Dendritic cell treated with granulocyte-macrophage colony-stimulating factor and Interleukin-4, amounts not matched to agents 40 ng/mL and 50 ng/mL, for 4 days (primary cell): Measurements from ENCODE around the gene IGFN1.
A peak's percentile ranks its signal among the peaks of the same experiment; 100 is the strongest.

ENCODE experiments used
- H3K27ac Mint-ChIP-seq: one replicate; pipeline ENCODE4 v1.8.0; 2022; ENCODE audit warnings: mild to moderate bottlenecking, mixed read lengths
- H3K27me3 Mint-ChIP-seq: one replicate; pipeline ENCODE4 v1.8.0; 2022; ENCODE audit warnings: mild to moderate bottlenecking, mixed read lengths
- H3K36me3 Mint-ChIP-seq: one replicate; pipeline ENCODE4 v1.8.0; 2022; ENCODE audit warnings: low read depth, mixed read lengths
- H3K4me1 Mint-ChIP-seq: one replicate; pipeline ENCODE4 v1.8.0; 2022; ENCODE audit warnings: low read depth, mixed read lengths
- H3K4me3 Mint-ChIP-seq: one replicate; pipeline ENCODE4 v1.8.0; 2022; ENCODE audit warnings: mild to moderate bottlenecking, moderate library complexity, mixed read lengths
- H3K9me3 Mint-ChIP-seq: one replicate; pipeline ENCODE4 v1.8.0; 2022; ENCODE audit warnings: mixed read lengths
- intact Hi-C: fragments of 100-400 bp; cut with micrococcal nuclease; formaldehyde crosslinking; loops from one replicate; pipeline ENCODE4 v1.15.0; 2022

Gene IGFN1

DNA sequence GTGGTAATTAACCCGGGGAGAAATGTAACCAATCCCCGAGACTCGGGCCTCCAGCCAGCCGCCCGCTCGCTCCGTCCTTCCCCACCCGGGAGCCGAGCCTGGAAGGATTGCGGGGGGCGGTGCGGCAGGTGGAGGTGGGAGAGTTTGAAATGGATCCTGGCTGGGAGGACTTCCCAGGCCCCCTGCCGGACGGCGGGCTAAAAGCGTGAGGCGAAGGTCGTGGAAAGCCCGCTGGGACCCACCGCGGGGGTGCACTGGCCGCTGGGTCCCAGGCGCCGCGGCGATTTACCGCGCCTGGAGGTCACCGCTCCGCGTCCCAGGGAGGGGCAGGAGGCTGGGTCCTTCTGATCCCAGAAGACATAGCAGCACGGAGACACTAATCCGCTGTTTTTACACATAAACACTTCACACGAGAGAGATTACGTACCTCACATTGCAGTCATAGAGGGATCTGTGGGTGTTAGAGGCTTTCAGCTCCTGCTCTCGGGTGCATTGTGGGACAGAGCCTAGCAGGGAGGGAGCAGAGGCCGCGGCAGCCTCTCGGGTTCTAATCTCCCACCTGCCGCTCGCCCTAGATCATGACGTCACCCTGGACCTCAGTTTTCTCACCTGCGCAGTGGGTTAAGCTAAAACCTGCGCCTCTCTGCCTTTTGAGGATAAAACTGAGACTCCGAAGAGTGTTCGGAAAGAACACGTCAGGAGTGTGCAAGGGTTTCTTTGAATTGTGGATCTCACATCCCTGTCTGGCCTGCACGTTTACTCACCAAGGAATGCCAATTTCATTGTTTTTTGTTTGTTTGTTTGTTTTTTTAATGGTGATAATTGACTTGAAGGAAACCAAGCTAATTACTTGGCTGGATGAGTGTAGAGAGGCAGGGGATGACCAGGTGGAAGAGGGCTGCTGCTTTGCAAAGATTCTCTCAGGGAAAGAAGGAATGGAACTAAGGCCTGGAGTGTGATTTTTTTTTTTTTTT, 19.3 kb upstream of the IGFN1 start:
- Mint-ChIP-seq H3K27ac (peak overlapping the region; percentile 84), H3K27me3 (peaks cover 18% of the 10 kb centered on the region), H3K4me1 (peaks cover 30% of the 10 kb centered on the region), H3K9me3 (no peaks in the 10 kb centered on the region), H3K4me3 (peak overlapping the region; percentile 87), H3K36me3 (no peaks in the 10 kb centered on the region)
- intact Hi-C loops: no loop called here

DNA sequence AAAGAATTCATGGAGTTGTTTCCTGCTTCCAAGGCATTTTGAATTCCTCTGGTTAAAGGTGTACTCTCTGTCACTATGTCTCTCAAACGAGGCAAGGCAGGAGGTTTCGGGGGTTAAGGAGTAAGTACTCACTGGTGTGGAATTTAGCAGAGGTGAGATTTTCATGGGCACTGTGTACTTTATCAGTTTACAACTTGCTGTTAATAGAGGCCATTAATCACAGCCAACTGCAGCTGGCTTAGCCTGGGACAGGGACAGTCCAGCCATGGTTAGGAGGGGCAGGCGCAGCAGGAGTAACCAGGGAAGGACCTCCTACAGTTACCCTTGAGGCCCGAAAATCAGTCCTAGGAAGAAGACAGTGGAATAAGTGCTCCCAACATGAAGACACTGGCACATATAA, 18.3 kb upstream of the IGFN1 start:
- Mint-ChIP-seq H3K9me3 (no peaks in the 10 kb centered on the region), H3K36me3 (no peaks in the 10 kb centered on the region), H3K27ac (no peak overlapping the region), H3K4me1 (peaks cover 30% of the 10 kb centered on the region), H3K27me3 (peaks cover 15% of the 10 kb centered on the region), H3K4me3 (no peak overlapping the region)
- intact Hi-C loops: no loop called here

DNA sequence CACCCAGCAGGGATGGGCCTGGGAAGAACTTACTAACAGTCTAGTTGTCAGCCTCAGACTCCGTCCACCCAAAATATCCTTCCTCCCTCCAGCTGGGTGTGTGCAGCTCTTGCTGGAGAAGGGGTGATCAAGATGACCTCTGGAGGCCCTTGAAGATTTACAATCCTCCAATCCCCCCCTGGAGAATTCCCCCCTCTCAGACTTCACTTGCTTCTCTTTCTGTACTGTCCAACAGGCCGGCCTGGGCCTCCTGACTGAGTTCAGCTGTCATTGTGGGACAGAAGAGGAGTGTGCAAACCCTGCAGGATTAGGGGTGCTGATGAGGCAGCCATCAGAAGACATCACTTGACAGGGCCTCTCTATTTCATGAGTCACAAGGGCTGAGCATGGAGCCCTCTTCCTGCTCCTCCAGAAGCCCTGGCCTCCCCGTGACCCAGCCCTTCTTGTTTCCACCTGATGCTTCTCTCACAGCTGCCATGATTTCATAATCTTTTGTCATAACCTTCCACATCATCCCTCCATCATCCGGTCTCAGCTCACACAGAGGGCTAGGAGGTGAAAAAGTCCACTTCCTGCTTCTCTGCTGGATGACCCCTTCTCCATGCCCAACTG, 17.5 kb upstream of the IGFN1 start:
- Mint-ChIP-seq H3K27ac (no peak overlapping the region), H3K9me3 (no peaks in the 10 kb centered on the region), H3K4me1 (peaks cover 30% of the 10 kb centered on the region), H3K4me3 (no peak overlapping the region), H3K27me3 (peaks cover 15% of the 10 kb centered on the region), H3K36me3 (no peaks in the 10 kb centered on the region)
- intact Hi-C loops: no loop called here

DNA sequence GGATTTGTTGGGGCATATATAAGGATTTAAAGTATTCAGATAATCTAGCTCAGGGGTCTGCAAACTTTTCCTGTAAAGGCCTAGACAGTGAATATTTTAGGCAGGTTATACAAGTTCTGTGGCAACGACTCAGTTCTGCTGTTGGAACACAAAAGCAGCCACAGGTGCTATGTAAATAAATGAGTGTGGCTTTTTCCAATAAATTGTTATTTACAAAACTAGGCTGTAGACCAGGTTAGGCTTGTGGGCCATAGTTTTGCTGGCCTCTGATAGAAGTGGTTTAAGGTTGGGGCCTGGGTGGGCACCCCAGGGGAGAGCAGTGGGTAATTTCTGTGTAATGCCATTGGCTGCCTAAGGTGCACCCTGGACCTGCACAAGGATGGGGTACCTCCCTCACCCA, 16.9 kb upstream of the IGFN1 start:
- Mint-ChIP-seq H3K27me3 (peaks cover 16% of the 10 kb centered on the region), H3K4me3 (no peak overlapping the region), H3K9me3 (peaks cover 5% of the 10 kb centered on the region), H3K27ac (no peak overlapping the region), H3K4me1 (peaks cover 29% of the 10 kb centered on the region), H3K36me3 (no peaks in the 10 kb centered on the region)
- intact Hi-C loops: no loop called here

DNA sequence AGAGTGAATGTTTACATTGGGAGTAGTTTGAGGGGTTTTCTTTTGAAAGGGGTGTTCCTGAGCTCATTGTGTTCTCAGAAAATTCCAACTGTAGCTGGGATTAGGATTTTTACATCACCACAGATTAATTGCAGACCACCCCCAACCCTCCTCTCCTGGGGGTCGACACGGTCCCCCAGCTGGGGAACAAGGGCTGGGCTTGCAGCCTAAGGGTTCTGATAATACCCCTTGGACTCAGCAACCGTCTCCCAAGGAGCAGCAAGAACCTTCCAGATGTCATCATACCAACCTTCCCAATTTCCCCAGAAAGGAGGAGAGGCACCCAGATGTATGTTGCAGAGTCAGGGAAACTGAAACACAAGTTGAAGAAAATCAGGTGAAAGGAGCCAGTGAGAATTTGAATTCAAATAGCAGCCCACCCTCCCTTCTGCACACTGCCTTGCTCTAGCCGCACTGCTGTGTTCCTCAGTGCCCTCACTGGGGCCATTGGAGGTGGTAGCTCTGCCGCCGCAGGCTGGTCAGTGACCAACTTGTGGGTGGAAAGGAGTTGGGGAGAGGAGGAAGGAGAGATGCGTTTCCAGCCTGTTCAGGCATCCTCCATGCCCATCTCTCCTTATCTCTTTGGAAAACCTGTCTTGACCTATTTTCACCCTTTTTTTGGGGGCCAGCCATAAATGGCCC, 14.7 kb upstream of the IGFN1 start:
- intact Hi-C loops: no loop called here
- H3K27me3 Mint-ChIP-seq: peaks cover 16% of the 10 kb centered on the region
- H3K36me3 Mint-ChIP-seq: no peaks in the 10 kb centered on the region
- H3K27ac Mint-ChIP-seq: no peak overlapping the region
- H3K4me3 Mint-ChIP-seq: no peak overlapping the region
- peaks cover 22% of the 10 kb centered on the region for H3K4me1 Mint-ChIP-seq
- H3K9me3 Mint-ChIP-seq: peaks cover 13% of the 10 kb centered on the region

DNA sequence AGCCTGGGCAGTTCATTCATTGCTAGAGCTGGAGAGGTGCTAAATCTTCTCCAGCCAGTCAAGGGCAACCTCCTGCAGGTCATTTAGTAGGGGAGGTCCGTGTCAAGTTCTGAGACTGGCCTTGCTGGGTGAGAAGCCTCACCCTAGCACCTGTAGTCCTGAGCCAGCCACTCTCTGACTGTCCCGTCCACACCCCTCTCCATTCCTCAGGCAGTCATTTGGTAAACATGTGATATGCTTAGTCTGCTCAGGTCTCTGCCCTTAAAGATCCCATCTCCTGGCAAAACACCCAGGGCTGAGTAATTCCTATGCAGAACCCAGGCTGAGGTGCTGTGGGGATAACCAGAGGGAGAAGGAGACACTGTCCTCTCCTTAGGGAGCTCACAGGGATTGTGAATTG, 13.7 kb upstream of the IGFN1 start:
- peaks cover 13% of the 10 kb centered on the region for H3K9me3 Mint-ChIP-seq
- peaks cover 20% of the 10 kb centered on the region for H3K4me1 Mint-ChIP-seq
- H3K27ac Mint-ChIP-seq: no peak overlapping the region
- no peak overlapping the region for H3K4me3 Mint-ChIP-seq
- intact Hi-C loops: no loop called here
- peaks cover 7% of the 10 kb centered on the region for H3K27me3 Mint-ChIP-seq
- no peaks in the 10 kb centered on the region for H3K36me3 Mint-ChIP-seq

DNA sequence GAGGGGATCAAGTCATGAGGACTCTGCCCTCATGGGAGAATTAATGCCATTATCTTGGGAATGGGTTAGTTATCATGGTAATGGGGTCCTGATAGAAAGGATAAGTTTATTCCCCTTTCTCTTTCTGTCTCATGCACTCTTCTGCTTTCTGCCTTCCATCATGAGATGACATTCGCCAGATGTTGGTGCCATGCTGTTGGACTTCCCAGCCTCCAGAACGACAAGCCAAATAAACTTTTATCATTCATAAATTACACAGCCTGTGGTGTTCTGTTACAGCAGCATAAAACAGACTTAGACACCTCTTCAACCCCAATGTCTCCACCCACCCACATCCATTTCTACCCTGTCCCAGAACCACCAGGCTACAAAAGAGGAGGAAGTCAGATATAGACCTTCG, 11.9 kb upstream of the IGFN1 start:
- Mint-ChIP-seq H3K36me3 (no peaks in the 10 kb centered on the region), H3K4me1 (peaks cover 20% of the 10 kb centered on the region), H3K27me3 (peaks cover 3% of the 10 kb centered on the region), H3K9me3 (peaks cover 13% of the 10 kb centered on the region), H3K4me3 (no peak overlapping the region), H3K27ac (no peak overlapping the region)
- intact Hi-C loops: no loop called here

DNA sequence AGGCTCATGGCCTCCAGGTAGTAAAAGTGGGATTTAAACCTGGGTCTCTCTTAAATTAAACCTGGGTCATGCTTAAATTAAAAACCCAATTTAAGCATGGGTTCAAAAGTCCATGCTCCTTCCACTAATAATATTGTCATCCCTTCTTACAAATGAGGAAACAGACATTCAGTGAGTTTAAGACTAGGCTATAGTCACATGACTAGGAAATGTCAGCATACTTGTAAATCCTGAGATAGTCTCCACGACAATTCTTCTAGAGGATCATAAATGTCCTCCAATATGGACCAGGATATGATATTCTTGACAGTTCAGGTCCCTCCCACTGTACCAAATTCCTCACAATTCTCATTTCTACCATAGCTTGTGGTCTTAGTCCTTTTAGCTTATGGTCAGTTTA, 10.5 kb upstream of the IGFN1 start:
- no peak overlapping the region for H3K4me3 Mint-ChIP-seq
- H3K4me1 Mint-ChIP-seq: peaks cover 20% of the 10 kb centered on the region
- peaks cover 13% of the 10 kb centered on the region for H3K9me3 Mint-ChIP-seq
- no peaks in the 10 kb centered on the region for H3K36me3 Mint-ChIP-seq
- intact Hi-C loops: no loop called here
- no peak overlapping the region for H3K27ac Mint-ChIP-seq
- peaks cover 5% of the 10 kb centered on the region for H3K27me3 Mint-ChIP-seq

DNA sequence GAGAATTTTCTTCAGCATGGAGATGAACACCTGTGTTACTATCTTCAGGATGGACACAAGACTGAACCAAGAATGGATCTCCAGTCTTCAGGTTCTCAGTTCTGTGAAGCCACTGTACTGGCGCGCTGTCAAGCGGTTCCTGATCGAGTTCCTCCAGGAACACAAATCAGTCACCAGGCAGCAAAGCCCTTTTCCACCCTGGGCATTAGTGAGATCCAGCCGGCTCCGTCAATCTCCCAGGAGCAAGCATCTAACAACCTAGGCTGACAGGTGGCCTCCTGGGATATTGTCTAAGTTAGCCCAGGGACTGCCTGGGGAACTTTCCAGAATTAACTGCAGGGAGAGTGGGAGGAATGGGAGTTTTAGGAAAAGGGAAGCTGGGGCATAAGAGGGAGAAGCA, 9.7 kb upstream of the IGFN1 start:
- no peak overlapping the region for H3K27ac Mint-ChIP-seq
- H3K36me3 Mint-ChIP-seq: no peaks in the 10 kb centered on the region
- H3K4me3 Mint-ChIP-seq: no peak overlapping the region
- intact Hi-C loops: no loop called here
- H3K27me3 Mint-ChIP-seq: peaks cover 5% of the 10 kb centered on the region
- peaks cover 13% of the 10 kb centered on the region for H3K9me3 Mint-ChIP-seq
- H3K4me1 Mint-ChIP-seq: peaks cover 20% of the 10 kb centered on the region

DNA sequence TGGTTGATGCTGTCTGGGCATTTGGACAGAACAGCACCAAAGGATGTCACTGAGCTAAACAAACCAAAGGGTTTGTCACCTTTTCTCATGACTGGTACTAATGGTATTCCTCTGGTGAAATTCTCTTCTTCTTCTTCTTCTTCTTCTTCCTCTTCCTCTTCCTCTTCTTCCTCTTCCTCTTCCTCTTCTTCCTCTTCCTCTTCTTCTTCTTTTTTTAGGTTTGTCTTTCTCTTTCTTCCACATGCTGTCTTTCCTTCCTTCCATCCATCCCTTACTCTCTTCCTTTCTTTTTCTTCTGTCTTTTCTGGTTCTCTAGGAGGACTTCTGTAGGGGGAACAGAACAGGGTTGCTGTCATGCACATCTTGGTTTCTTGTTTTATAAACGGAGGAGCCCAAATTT, 9.3 kb upstream of the IGFN1 start:
- intact Hi-C loops: no loop called here
- H3K4me1 Mint-ChIP-seq: peaks cover 20% of the 10 kb centered on the region
- H3K36me3 Mint-ChIP-seq: no peaks in the 10 kb centered on the region
- H3K27me3 Mint-ChIP-seq: peaks cover 5% of the 10 kb centered on the region
- H3K4me3 Mint-ChIP-seq: no peak overlapping the region
- H3K9me3 Mint-ChIP-seq: peaks cover 13% of the 10 kb centered on the region
- no peak overlapping the region for H3K27ac Mint-ChIP-seq

DNA sequence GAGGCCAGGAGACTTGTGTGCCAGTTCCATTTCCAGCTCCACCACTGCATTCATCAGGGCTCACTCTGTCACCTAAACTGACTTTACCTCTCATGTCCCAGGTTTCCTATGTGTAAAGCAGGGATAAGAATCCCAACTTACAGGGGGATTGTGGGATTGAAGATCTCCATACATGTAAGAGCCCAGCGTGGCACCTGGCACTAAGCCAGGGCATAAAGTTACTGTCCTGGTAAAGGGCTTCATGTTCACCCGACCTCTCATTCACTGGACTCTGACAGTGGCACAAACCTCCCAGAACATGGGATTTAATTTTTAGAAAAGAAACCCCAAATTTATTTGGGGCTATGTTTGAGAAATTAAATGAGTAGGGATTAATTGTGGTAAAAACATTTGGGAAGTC, 8.9 kb upstream of the IGFN1 start:
- H3K27me3 Mint-ChIP-seq: peaks cover 5% of the 10 kb centered on the region
- H3K36me3 Mint-ChIP-seq: no peaks in the 10 kb centered on the region
- H3K4me1 Mint-ChIP-seq: peaks cover 20% of the 10 kb centered on the region
- no peak overlapping the region for H3K4me3 Mint-ChIP-seq
- peaks cover 13% of the 10 kb centered on the region for H3K9me3 Mint-ChIP-seq
- no peak overlapping the region for H3K27ac Mint-ChIP-seq
- intact Hi-C loops: no loop called here

DNA sequence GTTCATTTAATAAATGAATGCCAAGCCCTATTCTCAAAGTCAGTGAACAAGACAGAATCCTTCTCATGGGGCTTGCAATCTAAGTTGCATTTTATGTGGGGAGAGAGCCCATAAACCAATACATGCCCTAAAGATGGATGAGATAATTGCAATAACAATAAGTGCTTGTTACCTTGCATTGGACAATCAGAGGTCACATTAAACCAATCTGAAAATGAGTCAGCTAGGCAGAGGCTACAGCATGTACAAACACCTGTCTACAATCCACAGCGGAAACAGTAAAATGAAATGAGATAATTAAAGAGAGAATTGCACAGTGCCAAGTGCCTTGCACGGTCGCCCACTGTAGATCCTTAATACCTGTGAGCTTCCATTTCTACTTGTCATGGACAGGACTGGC, 7.4 kb upstream of the IGFN1 start:
- Mint-ChIP-seq H3K4me3 (no peak overlapping the region), H3K9me3 (peaks cover 13% of the 10 kb centered on the region), H3K36me3 (no peaks in the 10 kb centered on the region), H3K27ac (no peak overlapping the region), H3K27me3 (peaks cover 5% of the 10 kb centered on the region), H3K4me1 (peaks cover 20% of the 10 kb centered on the region)
- intact Hi-C loops: no loop called here

DNA sequence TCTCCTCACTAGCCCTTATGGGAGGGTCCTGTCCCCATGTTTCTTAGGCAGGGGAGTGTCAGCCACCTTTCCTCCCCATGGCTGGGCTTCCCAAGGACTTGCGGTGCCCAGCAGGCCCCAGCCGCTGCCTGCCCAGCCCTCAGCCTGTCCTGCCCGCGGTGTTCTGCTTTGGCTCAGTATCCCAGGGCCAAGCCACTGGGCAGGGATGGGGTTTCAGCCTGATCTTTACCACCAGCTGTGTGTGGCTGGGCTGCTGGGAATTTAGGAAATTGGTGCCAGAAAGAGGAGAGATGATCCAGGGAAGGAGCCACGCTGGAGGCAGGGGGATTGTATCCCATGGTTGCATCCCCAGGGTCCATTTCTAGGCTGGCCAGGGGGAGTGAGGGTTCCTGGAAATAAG, 6.9 kb upstream of the IGFN1 start:
- peaks cover 3% of the 10 kb centered on the region for H3K27me3 Mint-ChIP-seq
- no peak overlapping the region for H3K4me3 Mint-ChIP-seq
- peaks cover 8% of the 10 kb centered on the region for H3K9me3 Mint-ChIP-seq
- no peak overlapping the region for H3K27ac Mint-ChIP-seq
- H3K36me3 Mint-ChIP-seq: no peaks in the 10 kb centered on the region
- intact Hi-C loops: no loop called here
- peaks cover 20% of the 10 kb centered on the region for H3K4me1 Mint-ChIP-seq
